ENCODE measurements around the gene STK32A. TPM values are rescaled to one million over a fixed set of nuclear protein-coding genes. Genes with fewer than 3 reads are reported as not detected.

Gene STK32A
- total and polyA plus RNA-seq, 9 of the 15 experiments (the other 6 are each of a cell fraction or from before 2014, with no cell fraction given), result not detected

DNA sequence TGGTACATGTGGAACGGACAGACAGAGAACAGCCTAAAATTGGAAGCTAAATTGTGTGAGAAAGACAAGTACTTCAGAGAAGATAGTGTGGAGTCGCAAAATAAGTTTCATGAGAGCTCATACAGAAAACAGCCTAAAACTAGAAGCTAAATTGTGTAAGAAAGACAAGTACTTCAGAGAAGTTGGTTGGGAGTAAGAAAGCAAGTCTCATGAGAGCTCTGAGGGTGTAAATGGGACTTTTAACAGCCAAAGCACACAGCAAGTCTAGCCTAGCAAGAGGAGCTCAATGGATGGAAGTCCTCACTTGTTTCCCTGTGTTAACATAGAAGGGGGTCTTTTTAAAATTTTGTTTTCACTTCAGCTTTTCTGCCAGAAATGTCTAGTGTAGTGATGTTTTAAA, 93.1 kb downstream of the STK32A start (continued):
- no peak for TF ChIP-seq PHF8 (IDR thresholded peaks at IDR 0.05; ENCODE audit: borderline replicate concordance, low read length)
- TF ChIP-seq EP300 (IDR thresholded peaks at IDR 0.05; ENCODE audit: low read length), result no peak
- TF ChIP-seq SMC3 (conservative IDR thresholded peaks at IDR 0.05; ENCODE audit: insufficient read depth, low read depth, low read length), result no peak
- TF ChIP-seq PHTF2 (CRISPR knock-in tag; IDR thresholded peaks at IDR 0.05), result no peak
- no peak for TF ChIP-seq DDX20 (tag; IDR thresholded peaks at IDR 0.05; ENCODE audit: low read depth)
- no peak for TF ChIP-seq MBD2 (IDR thresholded peaks at IDR 0.05; ENCODE audit: borderline replicate concordance, low read depth)
- TF ChIP-seq ZNF707 (CRISPR knock-in tag; conservative IDR thresholded peaks at IDR 0.05), result no peak

DNA sequence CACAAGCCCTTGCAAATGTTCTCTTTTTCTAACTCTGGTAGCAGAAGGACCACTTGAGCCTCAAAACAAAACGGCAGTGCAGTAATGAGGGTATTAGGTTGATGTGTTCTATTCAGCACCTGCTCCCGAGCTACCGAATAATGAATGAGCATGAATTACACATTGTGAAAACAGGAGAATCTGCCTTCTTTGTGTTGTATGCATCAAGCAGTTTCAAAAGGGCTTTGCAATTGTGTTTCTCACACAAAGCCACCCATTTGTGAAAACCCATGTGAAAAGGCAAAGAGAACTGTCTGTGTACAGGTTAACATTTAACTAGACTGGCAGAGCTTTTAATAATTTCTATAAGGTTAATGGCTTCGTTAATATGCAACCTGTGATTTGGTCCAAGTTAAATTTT, 97.8 kb downstream of the STK32A start:
- no peaks in the 10 kb centered on the region for H3K9me1 ChIP-seq (ENCODE audit: control insufficient read depth, insufficient read depth, low read length)
- H3K9ac ChIP-seq (ENCODE audit: insufficient read depth in 1 of 2, low read depth in 2 of 2, low read length in 2 of 2), result no peak overlapping the region
- POLR2A ChIA-PET, result no interaction called here
- H3K27me3 ChIP-seq (ENCODE audit: control insufficient read depth in 2 of 2, insufficient read depth in 2 of 2, low read length in 2 of 2), result no peaks in the 10 kb centered on the region
- no peak for FAIRE-seq
- no peak for DNase-seq (ENCODE audit: extremely low read depth in 1 of 4, low spot score in 3 of 4)
- H3K27ac ChIP-seq (ENCODE audit: extremely low read depth, low read depth, low read length), result no peak overlapping the region
- H3K79me2 ChIP-seq (ENCODE audit: control insufficient read depth, insufficient read depth, low read length), result no peaks in the 10 kb centered on the region
- intact Hi-C loops (cut with micrococcal nuclease), result no loop called here
- ATAC-seq, result no peak
- BruUV-seq (replicated peaks), result no TSS peak
- no peaks in the 10 kb centered on the region for H4K20me1 ChIP-seq (replicated peaks; ENCODE audit: control insufficient read depth, insufficient read depth, low read length)
- H3K4me1 ChIP-seq (replicated peaks in 1 of 2; ENCODE audit: control insufficient read depth in 2 of 2, insufficient read depth in 2 of 2, low read length in 2 of 2), result no peaks in the 10 kb centered on the region
- no peak overlapping the region for H3K4me3 ChIP-seq
- no peaks in the 10 kb centered on the region; the same call in 1 of the 2 replicates for H3K9me3 ChIP-seq (replicated peaks; ENCODE audit: control insufficient read depth, insufficient read depth, low read depth, low read length)
- in situ Hi-C loops (cut with MboI), result no loop called here
- TF ChIP-seq, protein P1, sequence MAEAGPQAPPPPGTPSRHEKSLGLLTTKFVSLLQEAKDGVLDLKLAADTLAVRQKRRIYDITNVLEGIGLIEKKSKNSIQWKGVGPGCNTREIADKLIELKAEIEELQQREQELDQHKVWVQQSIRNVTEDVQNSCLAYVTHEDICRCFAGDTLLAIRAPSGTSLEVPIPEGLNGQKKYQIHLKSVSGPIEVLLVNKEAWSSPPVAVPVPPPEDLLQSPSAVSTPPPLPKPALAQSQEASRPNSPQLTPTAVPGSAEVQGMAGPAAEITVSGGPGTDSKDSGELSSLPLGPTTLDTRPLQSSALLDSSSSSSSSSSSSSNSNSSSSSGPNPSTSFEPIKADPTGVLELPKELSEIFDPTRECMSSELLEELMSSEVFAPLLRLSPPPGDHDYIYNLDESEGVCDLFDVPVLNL (CRISPR knock-in tag; IDR thresholded peaks at IDR 0.05; ENCODE audit: low read depth), result no peak
- TF ChIP-seq, protein P2, sequence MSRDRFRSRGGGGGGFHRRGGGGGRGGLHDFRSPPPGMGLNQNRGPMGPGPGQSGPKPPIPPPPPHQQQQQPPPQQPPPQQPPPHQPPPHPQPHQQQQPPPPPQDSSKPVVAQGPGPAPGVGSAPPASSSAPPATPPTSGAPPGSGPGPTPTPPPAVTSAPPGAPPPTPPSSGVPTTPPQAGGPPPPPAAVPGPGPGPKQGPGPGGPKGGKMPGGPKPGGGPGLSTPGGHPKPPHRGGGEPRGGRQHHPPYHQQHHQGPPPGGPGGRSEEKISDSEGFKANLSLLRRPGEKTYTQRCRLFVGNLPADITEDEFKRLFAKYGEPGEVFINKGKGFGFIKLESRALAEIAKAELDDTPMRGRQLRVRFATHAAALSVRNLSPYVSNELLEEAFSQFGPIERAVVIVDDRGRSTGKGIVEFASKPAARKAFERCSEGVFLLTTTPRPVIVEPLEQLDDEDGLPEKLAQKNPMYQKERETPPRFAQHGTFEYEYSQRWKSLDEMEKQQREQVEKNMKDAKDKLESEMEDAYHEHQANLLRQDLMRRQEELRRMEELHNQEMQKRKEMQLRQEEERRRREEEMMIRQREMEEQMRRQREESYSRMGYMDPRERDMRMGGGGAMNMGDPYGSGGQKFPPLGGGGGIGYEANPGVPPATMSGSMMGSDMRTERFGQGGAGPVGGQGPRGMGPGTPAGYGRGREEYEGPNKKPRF (IDR thresholded peaks at IDR 0.05; ENCODE audit: low read depth, low read length), result no peak
- TF ChIP-seq, protein P3, sequence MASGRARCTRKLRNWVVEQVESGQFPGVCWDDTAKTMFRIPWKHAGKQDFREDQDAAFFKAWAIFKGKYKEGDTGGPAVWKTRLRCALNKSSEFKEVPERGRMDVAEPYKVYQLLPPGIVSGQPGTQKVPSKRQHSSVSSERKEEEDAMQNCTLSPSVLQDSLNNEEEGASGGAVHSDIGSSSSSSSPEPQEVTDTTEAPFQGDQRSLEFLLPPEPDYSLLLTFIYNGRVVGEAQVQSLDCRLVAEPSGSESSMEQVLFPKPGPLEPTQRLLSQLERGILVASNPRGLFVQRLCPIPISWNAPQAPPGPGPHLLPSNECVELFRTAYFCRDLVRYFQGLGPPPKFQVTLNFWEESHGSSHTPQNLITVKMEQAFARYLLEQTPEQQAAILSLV (tag; IDR thresholded peaks at IDR 0.05), result no peak
- no peak for TF ChIP-seq ZNF436 (CRISPR knock-in tag; IDR thresholded peaks at IDR 0.05)
- 0% methylated on average over 4 of the region's 4 CpGs for WGBS (ENCODE audit: insufficient coverage, low coverage, missing lambda C conversion rate)
- no peak overlapping the region for H3K4me2 ChIP-seq (ENCODE audit: insufficient read depth, low read length)
- no peaks in the 10 kb centered on the region for H3K36me3 ChIP-seq (ENCODE audit: control insufficient read depth, insufficient read depth, low read length)
- H2AFZ ChIP-seq (ENCODE audit: low read depth, low read length), result no peak overlapping the region
- CTCF ChIA-PET (ENCODE audit: low intra/inter-chr PET ratio), result no interaction called here
